HS-5 (cell line): ENCODE results near the gene F11.
"Not testable (repeated sequence)": the region's sequence is repeated elsewhere in the genome, so short reads cannot be mapped to it uniquely, and the experiment has no call there.

Experiments used
- DNase-seq: peaks from one replicate; pipeline ENCODE4 v3.0.0-alpha.2; 2012; ENCODE audit warnings: low read depth

Gene F11

GRCh38 chr4:186265683-186266652 is at the start of gene F11:
TSS of gene F11 (plus strand) at chr4:186266189. CDS start at chr4:186267137, 948 bp downstream.
- no peak for DNase-seq

- no peak for DNase-seq
Observed at GRCh38 chr4:186216465-186217024, 49.4 kb upstream of the F11 start.

DNA sequence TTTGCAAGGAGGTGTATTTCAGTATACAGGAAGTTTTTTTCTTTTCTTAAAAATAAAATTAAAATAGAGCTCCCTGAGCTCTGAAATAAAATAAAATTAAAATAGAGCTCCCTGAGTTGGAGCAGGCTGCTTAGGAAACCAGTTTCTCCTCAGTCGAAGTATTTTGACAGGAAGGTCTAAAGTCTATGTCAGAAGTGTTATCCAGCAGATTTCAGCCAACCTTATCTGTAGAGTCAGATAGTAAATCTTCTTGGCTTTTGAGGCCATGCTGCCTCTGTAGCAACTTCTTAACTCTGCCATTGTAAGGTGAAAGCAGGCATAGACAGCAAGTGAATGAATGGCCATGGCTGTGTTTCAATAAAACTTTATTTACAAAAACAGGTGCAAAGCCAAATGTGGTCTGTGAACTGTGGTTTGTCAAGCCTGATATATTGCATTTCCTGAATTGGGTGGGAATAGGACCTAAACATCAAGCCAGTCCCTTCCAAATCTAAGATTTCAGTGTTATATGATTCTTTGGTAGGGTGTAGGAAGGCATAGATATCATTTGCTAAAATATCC is 48.2 kb upstream of the F11 start:
- DNase-seq, result no peak

GRCh38 chr4:186221624-186222023 is 44.4 kb upstream of the F11 start:
- DNase-seq, result no peak

DNA sequence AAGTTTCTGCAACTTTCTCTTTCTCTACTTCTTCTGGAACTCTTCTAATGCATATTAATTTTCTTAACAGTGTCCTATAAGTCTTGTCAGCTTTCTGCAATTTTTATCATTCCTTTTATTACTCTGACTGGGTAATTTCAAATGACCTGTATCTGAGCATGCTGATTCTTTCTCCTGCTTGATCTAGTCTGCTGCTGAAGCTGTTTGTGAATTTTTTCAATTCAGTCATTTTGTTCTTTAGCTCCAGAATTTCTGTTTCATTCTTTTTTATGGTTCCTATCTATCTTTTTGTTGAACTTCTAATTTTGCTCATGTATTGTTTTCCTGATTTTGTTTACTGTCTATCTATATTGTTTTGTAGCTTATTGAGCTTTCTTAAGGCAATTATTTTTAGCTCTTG is 40.1 kb upstream of the F11 start:
- DNase-seq, result no peak

DNA sequence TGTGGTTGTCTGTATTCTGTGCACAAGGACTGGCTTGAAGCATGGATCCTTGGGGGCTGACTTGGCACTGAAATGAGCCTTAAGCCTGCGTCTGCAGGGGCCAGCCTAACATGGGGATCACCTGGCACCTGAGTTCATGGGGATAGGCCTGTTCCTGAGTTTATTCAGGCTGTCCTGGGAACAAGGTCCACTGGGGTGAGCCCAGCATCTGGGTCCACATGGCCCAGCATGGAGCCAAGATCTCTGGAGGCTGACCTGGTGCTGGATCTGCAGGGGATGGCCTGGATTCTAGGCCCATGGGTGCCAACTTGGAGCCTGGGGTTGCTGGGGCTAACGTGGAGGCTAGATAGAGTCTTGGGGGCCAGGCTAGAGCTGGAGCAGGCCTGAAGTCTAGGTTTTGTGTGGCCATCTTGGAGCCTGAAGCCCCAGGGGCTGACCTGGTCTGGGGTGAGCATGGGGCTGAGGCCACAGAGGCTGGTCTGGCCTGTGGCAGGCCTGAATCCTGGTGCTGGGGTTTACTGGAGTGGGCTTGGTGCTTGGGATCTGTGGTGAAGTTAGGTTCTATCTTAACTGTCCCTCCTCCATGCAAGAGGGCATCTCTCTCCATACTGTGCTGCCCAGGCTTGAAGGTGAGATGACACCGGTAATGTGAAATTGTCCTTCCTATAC is 39.3 kb upstream of the F11 start:
- no peak for DNase-seq

- DNase-seq, result no peak
Observed at GRCh38 chr4:186227221-186227620, 38.8 kb upstream of the F11 start, which contains the start of gene KLKB1. TSS of gene KLKB1 (plus strand) at chr4:186227507. CDS start at chr4:186228196, 689 bp downstream.

- DNase-seq, result no peak
Observed at GRCh38 chr4:186227744-186228513, 38.1 kb upstream of the F11 start.

GRCh38 chr4:186228514-186228894 is 37.5 kb upstream of the F11 start:
- no peak for DNase-seq

DNA sequence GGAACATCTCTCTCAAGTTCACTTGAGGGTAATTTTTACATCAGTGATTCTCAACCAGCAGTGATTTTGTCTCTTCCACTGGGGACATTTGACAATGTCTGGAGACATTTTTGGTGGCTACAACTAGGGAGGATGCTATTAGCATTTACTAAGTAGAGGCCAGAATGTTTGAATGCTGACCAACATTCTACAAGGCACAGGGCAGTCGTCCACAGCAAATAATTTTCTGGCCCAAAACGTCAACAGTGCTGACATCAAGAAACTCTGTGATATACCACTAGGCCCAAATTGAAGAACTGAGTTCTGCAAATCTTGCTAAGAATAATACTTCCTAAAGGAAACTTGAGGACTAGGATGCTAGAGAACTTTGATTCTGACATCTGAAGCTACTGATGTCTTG is 31.6 kb upstream of the F11 start:
- DNase-seq, result no peak

GRCh38 chr4:186236126-186236525 is 29.9 kb upstream of the F11 start:
- DNase-seq, result no peak

DNA sequence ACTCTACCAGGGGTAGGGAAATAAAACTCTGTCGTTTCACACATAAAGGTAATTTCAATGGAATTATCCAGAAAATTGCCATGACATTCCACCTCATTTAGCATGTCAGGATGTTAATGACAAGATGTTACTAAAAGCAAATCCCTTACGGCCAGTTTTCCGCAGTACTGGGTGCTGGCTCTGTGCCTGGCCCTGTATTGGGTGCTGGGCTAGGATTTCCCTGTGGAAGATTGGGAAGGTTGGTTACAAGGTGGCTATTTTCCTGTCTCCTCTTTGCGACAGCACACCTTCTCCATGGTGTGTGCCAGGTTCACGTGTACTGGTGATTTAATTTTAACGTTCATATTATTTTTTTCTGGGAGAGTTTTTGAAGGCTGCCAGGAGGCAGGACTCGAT is 25.5 kb upstream of the F11 start:
- no peak for DNase-seq

- DNase-seq, result no peak
Observed at GRCh38 chr4:186240848-186241491, 25.0 kb upstream of the F11 start.

DNA sequence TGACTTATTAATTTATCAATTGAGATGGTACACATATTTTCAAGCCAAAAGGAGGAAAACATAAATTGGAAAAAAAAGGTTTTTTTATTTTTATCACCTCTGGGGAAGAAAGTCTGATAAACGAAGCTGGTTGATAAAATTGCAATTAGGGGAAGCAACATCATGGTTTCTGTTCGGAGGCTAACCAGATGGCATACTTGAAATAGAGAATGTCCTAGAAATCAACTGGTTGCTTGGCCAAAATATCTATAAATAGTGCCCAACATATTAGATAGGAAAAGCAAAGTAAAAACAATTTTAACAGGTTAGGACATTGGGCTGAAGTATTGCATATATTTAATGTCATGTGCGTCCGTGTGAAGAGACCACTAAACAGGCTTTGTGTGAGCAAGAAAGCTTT is 24.4 kb upstream of the F11 start:
- no peak for DNase-seq

- DNase-seq, result not testable (repeated sequence)
Observed at GRCh38 chr4:186242031-186242430, 24.0 kb upstream of the F11 start.

- no peak for DNase-seq
Observed at GRCh38 chr4:186243331-186243730, 22.7 kb upstream of the F11 start.

GRCh38 chr4:186244835-186245234 is 21.2 kb upstream of the F11 start:
- no peak for DNase-seq

GRCh38 chr4:186247062-186247752 is 18.8 kb upstream of the F11 start:
- not testable (repeated sequence) for DNase-seq

- no peak for DNase-seq
Observed at GRCh38 chr4:186248643-186249042, 17.3 kb upstream of the F11 start.
